GM23338 (cell line): ENCODE data around the gene DMTF1. TPM values are rescaled to one million over a fixed set of nuclear protein-coding genes. Genes with fewer than 3 reads are reported as not detected.

Source experiments
- ATAC-seq: fragments of 200-7000 bp; cut with Tn5 transposase; 3 replicates; pipeline ENCODE4 v1.9.1; 2020
- DNase-seq: peaks from one replicate; pipeline ENCODE4 v3.0.0-alpha.2; 2015; ENCODE audit warnings: low spot score
- H2AFZ ChIP-seq: fragments of 200-600 bp; sonication (generic); 2 replicates; pipeline ENCODE4 v1.8.0; 2016; ENCODE audit warnings: antibody characterized with exemption, mild to moderate bottlenecking, moderate library complexity
- H3F3A ChIP-seq: fragments of 200-600 bp; sonication (generic); replicated peaks from 2 replicates; pipeline ENCODE4 v1.8.0; 2017; ENCODE audit warnings: antibody characterized with exemption, mixed run types, low read depth
- H3K27ac ChIP-seq: fragments of 200-600 bp; sonication (generic); 2 replicates; pipeline ENCODE4 v1.6.1; 2016; ENCODE audit warnings: low read depth
- H3K27me3 ChIP-seq: fragments of 200-600 bp; sonication (generic); 2 replicates; pipeline ENCODE4 v1.8.0; 2016; ENCODE audit warnings: mild to moderate bottlenecking, mixed run types, moderate library complexity; ENCODE audit not compliant: insufficient read depth
- H3K36me3 ChIP-seq: fragments of 200-600 bp; sonication (generic); 2 replicates; pipeline ENCODE4 v1.8.0; 2016; ENCODE audit warnings: mild to moderate bottlenecking; ENCODE audit not compliant: insufficient read depth
- H3K4me1 ChIP-seq: fragments of 200-600 bp; sonication (generic); 2 replicates; pipeline ENCODE4 v1.8.0; 2016; ENCODE audit warnings: mild to moderate bottlenecking, moderate library complexity; ENCODE audit not compliant: insufficient read depth
- H3K4me2 ChIP-seq: fragments of 200-600 bp; sonication (generic); 2 replicates; pipeline ENCODE4 v1.7.1; 2017; ENCODE audit warnings: mixed run types
- H3K4me3 ChIP-seq: fragments of 200-600 bp; sonication (generic); 2 replicates; pipeline ENCODE4 v1.6.1; 2016; ENCODE audit warnings: mixed run types
- H3K79me2 ChIP-seq: fragments of 200-600 bp; sonication (generic); replicated peaks from 2 replicates; pipeline ENCODE4 v1.8.0; 2017; ENCODE audit warnings: mild to moderate bottlenecking; ENCODE audit not compliant: insufficient read depth
- H3K9me2 ChIP-seq: fragments of 200-600 bp; sonication (generic); 2 replicates; pipeline ENCODE4 v1.8.0; 2017; ENCODE audit not compliant: insufficient read depth
- H4K20me1 ChIP-seq: fragments of 200-600 bp; sonication (generic); replicated peaks from 2 replicates; pipeline ENCODE4 v1.8.0; 2017; ENCODE audit warnings: mild to moderate bottlenecking; ENCODE audit not compliant: insufficient read depth
- H3K27ac Mint-ChIP-seq: 2 replicates; pipeline ENCODE4 v1.8.0; 2020; ENCODE audit warnings: inconsistent platforms, mild to moderate bottlenecking, moderate library complexity, mixed read lengths
- H3K27me3 Mint-ChIP-seq: 3 replicates; pipeline ENCODE4 v1.8.0; 2022; ENCODE audit warnings: low read depth, mild to moderate bottlenecking, moderate library complexity, mixed read lengths, inconsistent platforms; ENCODE audit not compliant: insufficient read depth, poor library complexity
- H3K36me3 Mint-ChIP-seq: 3 replicates; pipeline ENCODE4 v1.8.0; 2021; ENCODE audit warnings: low read depth, mild to moderate bottlenecking, inconsistent platforms, moderate library complexity, mixed read lengths
- H3K4me1 Mint-ChIP-seq: 3 replicates; pipeline ENCODE4 v1.8.0; 2020; ENCODE audit warnings: mild to moderate bottlenecking, inconsistent platforms, mixed read lengths
- H3K4me3 Mint-ChIP-seq: 3 replicates; pipeline ENCODE4 v1.8.0; 2021; ENCODE audit warnings: moderate library complexity, mild to moderate bottlenecking, inconsistent platforms, mixed read lengths
- H3K9me3 Mint-ChIP-seq: 3 replicates; pipeline ENCODE4 v1.8.0; 2020; ENCODE audit warnings: moderate library complexity, mild to moderate bottlenecking, inconsistent platforms, mixed read lengths
- CTCF ChIP-seq, 2 experiments: fragments of 200-600 bp in 1 of 2; sonication (generic) in 1 of 2; conservative IDR thresholded peaks; 2 replicates each; pipeline versions ENCODE4 v1.5.1 to v1.6.1; 2016 to 2017; ENCODE audit warnings: antibody characterized with exemption in 2 of 2, low read depth in 2 of 2, mild to moderate bottlenecking in 2 of 2, moderate library complexity in 1 of 2
- ETS1 ChIP-seq: IDR thresholded peaks from 2 replicates; pipeline ENCODE4 v1.6.1; 2016; ENCODE audit warnings: antibody characterized with exemption
- EZH2phosphoT487 ChIP-seq: fragments of 200-600 bp; sonication (generic); IDR thresholded peaks from one replicate; pipeline ENCODE4 v1.8.1; 2018; ENCODE audit warnings: antibody characterized with exemption; ENCODE audit not compliant: unreplicated experiment
- NANOG ChIP-seq: IDR thresholded peaks from 2 replicates; pipeline ENCODE4 v1.6.1; 2016; ENCODE audit warnings: antibody characterized with exemption, borderline replicate concordance
- STAT1 ChIP-seq: IDR thresholded peaks from one replicate; pipeline ENCODE4 v1.6.1; 2016; ENCODE audit warnings: antibody characterized with exemption; ENCODE audit not compliant: unreplicated experiment
- ZNF114 ChIP-seq: fragments of 250-450 bp; sonication (Bioruptor Pico); IDR thresholded peaks from 2 replicates; pipeline ENCODE4 v1.5.0; 2020; ENCODE audit warnings: mild to moderate bottlenecking, moderate library complexity
- ZNF331 ChIP-seq: fragments of 250-450 bp; sonication (Bioruptor Pico); IDR thresholded peaks from 2 replicates; pipeline ENCODE4 v1.5.0; 2020; ENCODE audit warnings: low read depth, mild to moderate bottlenecking, moderate library complexity
- polyA plus RNA-seq: library from polyadenylated mRNA; unstranded; fragments of >200 nt; fragmentation: Nextera tagmentation; extraction: Ambion mirVana; gene quantifications from 2 replicates; pipeline ENCODE4 v1.2.1, GENCODE V29; 2016
- total RNA-seq: library from RNA; depleted of rRNA; stranded (reverse); fragments of >200 nt; shearing (Covaris generic); gene quantifications from 2 replicates; pipeline ENCODE4 v1.2.3, GENCODE V29; 2014
- TF ChIP-seq, protein P1 (sequence below): IDR thresholded peaks from one replicate; pipeline ENCODE4 v1.6.1; 2018; ENCODE audit warnings: antibody characterized with exemption; ENCODE audit not compliant: unreplicated experiment
- TF ChIP-seq, protein P2 (sequence below): fragments of 250-450 bp; sonication (Bioruptor Pico); IDR thresholded peaks from 2 replicates; pipeline ENCODE4 v1.5.0; 2020; ENCODE audit warnings: mild to moderate bottlenecking, moderate library complexity

The DMTF1 gene
- total and polyA plus RNA-seq, 2 experiments from 2014 or later, result 60.4 to 114 TPM

DNA sequence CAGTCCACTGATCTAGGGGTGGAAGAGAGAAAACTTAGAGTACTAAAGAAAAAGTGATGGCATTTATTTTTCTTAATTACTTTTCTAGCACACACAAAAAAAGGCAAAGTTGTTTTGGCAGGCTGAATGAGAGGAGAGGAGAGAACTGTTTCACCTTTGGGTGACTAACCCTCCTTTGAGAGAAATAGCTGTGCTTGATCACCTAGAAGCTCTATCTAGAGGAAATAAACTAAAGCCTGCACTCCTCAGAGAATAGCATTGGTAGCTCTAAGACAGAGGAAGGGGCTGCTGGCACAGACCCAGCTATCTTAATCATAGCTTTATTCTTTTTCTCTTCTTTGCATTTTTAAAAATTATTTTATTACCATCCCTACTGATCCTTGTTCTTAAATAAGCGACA, 61.0 kb downstream of the DMTF1 start (continued):
- no peak for TF ChIP-seq ZNF331 (CRISPR knock-in tag)
- TF ChIP-seq STAT1, result no peak
- no peak for TF ChIP-seq EZH2phosphoT487
- no peak for TF ChIP-seq ETS1
- TF ChIP-seq, protein P1, sequence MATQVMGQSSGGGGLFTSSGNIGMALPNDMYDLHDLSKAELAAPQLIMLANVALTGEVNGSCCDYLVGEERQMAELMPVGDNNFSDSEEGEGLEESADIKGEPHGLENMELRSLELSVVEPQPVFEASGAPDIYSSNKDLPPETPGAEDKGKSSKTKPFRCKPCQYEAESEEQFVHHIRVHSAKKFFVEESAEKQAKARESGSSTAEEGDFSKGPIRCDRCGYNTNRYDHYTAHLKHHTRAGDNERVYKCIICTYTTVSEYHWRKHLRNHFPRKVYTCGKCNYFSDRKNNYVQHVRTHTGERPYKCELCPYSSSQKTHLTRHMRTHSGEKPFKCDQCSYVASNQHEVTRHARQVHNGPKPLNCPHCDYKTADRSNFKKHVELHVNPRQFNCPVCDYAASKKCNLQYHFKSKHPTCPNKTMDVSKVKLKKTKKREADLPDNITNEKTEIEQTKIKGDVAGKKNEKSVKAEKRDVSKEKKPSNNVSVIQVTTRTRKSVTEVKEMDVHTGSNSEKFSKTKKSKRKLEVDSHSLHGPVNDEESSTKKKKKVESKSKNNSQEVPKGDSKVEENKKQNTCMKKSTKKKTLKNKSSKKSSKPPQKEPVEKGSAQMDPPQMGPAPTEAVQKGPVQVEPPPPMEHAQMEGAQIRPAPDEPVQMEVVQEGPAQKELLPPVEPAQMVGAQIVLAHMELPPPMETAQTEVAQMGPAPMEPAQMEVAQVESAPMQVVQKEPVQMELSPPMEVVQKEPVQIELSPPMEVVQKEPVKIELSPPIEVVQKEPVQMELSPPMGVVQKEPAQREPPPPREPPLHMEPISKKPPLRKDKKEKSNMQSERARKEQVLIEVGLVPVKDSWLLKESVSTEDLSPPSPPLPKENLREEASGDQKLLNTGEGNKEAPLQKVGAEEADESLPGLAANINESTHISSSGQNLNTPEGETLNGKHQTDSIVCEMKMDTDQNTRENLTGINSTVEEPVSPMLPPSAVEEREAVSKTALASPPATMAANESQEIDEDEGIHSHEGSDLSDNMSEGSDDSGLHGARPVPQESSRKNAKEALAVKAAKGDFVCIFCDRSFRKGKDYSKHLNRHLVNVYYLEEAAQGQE, result no peak

- no peaks in the 10 kb centered on the region for H3F3A ChIP-seq
- H2AFZ ChIP-seq, result no peak overlapping the region
- no peaks in the 10 kb centered on the region for H3K36me3 ChIP-seq
- peaks cover 44% of the 10 kb centered on the region for H3K36me3 Mint-ChIP-seq
- no peak overlapping the region for H3K4me3 ChIP-seq
- no peak overlapping the region for H3K4me3 Mint-ChIP-seq
- peaks cover 8% of the 10 kb centered on the region for H3K4me1 ChIP-seq
- DNase-seq, result no peak
- H3K27ac ChIP-seq, result no peak overlapping the region
- peaks cover 25% of the 10 kb centered on the region for H4K20me1 ChIP-seq
- H3K27me3 Mint-ChIP-seq, result peaks cover 6% of the 10 kb centered on the region
- H3K4me2 ChIP-seq, result no peak overlapping the region
- H3K4me1 Mint-ChIP-seq, result peaks cover 14% of the 10 kb centered on the region
- 0 out of 2 replicates have a peak, but pooled peaks cover 2% of the 10 kb centered on the region for H3K9me2 ChIP-seq
- H3K27me3 ChIP-seq, result no peaks in the 10 kb centered on the region
- H3K9me3 Mint-ChIP-seq, result peaks cover 9% of the 10 kb centered on the region
- H3K27ac Mint-ChIP-seq, result no peak overlapping the region
- no peak; the same call in 2 of the 3 replicates for ATAC-seq
- peaks cover 90% of the 10 kb centered on the region for H3K79me2 ChIP-seq
- no peak for TF ChIP-seq NANOG
- TF ChIP-seq ZNF114 (CRISPR knock-in tag), result no peak
- TF ChIP-seq CTCF (conservative IDR thresholded peaks at IDR 0.05; ENCODE audit: low read depth in 2 of 2), result no peak
- TF ChIP-seq, protein P2, sequence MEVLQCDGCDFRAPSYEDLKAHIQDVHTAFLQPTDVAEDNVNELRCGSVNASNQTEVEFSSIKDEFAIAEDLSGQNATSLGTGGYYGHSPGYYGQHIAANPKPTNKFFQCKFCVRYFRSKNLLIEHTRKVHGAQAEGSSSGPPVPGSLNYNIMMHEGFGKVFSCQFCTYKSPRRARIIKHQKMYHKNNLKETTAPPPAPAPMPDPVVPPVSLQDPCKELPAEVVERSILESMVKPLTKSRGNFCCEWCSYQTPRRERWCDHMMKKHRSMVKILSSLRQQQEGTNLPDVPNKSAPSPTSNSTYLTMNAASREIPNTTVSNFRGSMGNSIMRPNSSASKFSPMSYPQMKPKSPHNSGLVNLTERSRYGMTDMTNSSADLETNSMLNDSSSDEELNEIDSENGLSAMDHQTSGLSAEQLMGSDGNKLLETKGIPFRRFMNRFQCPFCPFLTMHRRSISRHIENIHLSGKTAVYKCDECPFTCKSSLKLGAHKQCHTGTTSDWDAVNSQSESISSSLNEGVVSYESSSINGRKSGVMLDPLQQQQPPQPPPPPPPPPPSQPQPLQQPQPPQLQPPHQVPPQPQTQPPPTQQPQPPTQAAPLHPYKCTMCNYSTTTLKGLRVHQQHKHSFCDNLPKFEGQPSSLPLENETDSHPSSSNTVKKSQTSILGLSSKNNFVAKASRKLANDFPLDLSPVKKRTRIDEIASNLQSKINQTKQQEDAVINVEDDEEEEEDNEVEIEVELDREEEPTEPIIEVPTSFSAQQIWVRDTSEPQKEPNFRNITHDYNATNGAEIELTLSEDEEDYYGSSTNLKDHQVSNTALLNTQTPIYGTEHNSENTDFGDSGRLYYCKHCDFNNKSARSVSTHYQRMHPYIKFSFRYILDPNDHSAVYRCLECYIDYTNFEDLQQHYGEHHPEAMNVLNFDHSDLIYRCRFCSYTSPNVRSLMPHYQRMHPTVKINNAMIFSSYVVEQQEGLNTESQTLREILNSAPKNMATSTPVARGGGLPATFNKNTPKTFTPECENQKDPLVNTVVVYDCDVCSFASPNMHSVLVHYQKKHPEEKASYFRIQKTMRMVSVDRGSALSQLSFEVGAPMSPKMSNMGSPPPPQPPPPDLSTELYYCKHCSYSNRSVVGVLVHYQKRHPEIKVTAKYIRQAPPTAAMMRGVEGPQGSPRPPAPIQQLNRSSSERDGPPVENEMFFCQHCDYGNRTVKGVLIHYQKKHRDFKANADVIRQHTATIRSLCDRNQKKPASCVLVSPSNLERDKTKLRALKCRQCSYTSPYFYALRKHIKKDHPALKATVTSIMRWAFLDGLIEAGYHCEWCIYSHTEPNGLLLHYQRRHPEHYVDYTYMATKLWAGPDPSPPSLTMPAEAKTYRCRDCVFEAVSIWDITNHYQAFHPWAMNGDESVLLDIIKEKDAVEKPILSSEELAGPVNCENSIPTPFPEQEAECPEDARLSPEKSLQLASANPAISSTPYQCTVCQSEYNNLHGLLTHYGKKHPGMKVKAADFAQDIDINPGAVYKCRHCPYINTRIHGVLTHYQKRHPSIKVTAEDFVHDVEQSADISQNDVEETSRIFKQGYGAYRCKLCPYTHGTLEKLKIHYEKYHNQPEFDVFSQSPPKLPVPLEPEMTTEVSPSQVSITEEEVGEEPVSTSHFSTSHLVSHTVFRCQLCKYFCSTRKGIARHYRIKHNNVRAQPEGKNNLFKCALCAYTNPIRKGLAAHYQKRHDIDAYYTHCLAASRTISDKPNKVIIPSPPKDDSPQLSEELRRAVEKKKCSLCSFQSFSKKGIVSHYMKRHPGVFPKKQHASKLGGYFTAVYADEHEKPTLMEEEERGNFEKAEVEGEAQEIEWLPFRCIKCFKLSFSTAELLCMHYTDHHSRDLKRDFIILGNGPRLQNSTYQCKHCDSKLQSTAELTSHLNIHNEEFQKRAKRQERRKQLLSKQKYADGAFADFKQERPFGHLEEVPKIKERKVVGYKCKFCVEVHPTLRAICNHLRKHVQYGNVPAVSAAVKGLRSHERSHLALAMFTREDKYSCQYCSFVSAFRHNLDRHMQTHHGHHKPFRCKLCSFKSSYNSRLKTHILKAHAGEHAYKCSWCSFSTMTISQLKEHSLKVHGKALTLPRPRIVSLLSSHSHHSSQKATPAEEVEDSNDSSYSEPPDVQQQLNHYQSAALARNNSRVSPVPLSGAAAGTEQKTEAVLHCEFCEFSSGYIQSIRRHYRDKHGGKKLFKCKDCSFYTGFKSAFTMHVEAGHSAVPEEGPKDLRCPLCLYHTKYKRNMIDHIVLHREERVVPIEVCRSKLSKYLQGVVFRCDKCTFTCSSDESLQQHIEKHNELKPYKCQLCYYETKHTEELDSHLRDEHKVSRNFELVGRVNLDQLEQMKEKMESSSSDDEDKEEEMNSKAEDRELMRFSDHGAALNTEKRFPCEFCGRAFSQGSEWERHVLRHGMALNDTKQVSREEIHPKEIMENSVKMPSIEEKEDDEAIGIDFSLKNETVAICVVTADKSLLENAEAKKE (CRISPR knock-in tag), result no peak
- TF ChIP-seq, protein P1, result no peak
These were observed 61.6 kb downstream of the DMTF1 start for GRCh38 chr7:87213811-87214210.
